ENCODE results near the gene POLR1E. TPM values are rescaled to one million over a fixed set of nuclear protein-coding genes. Genes with fewer than 3 reads are reported as not detected.
A peak's percentile ranks its signal among the peaks of the same experiment; 100 is the strongest.

Gene POLR1E
- total and polyA plus RNA-seq, 2 of the 8 experiments (the other 6 are each of a cell fraction or from before 2014, with no cell fraction given) = 16.0 to 40.0 TPM

DNA sequence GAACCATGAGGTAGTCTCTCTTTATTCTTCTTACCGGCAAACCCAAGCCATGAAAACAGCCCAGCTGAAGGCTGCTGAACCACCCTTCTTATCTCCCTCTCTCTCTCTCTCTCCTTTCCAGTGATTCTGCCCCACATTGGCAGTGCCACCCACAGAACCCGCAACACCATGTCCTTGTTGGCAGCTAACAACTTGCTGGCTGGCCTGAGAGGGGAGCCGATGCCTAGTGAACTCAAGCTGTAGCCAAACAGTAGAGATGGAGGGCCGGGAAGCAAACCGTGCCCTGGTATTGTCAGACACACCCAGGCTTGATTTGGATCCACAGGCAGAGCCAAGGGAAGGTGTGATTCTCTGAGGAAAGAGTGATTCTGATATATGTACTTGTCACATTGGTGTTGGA is 49.2 kb upstream of the POLR1E start:
- Histone ChIP-seq H3K9me3 (ENCODE audit: insufficient read depth in 2 of 2, low read depth in 1 of 2, low read length in 1 of 2) (no peaks in the 10 kb centered on the region), H3K56ac (replicated peaks; ENCODE audit: insufficient read length, low read depth, low read length) (no peak overlapping the region), H3K4me2 (ENCODE audit: insufficient read depth in 1 of 2, low read depth in 2 of 2, low read length in 2 of 2) (no peak overlapping the region), H2AFZ (ENCODE audit: low read length) (no peak overlapping the region), H3K4me3 (ENCODE audit: extremely low read depth in 1 of 4, insufficient read depth in 2 of 4, low read depth in 3 of 4, low read length in 4 of 4) (no peak overlapping the region), H2BK12ac (ENCODE audit: low read depth, low read length) (no peak overlapping the region), H2BK5ac (ENCODE audit: low read depth, low read length) (no peak overlapping the region), H3K4me1 (replicated peaks in 1 of 4; ENCODE audit: control insufficient read depth in 3 of 4, insufficient read depth in 4 of 4, low read length in 3 of 4) (peaks cover 3 to 15% (median 9%) of the 10 kb centered on the region in 4 experiments), H3K18ac (ENCODE audit: extremely low read depth, low read length) (no peak overlapping the region), H3K23me2 (ENCODE audit: low read depth, low read length) (peaks cover 4% of the 10 kb centered on the region; the same call in 1 of the 2 replicates), H2BK120ac (replicated peaks; ENCODE audit: low read depth, low read length) (no peak overlapping the region), H4K8ac (ENCODE audit: extremely low read depth, insufficient read depth, low read length) (peak overlapping the region; percentile 79), H3K14ac (ENCODE audit: insufficient read length) (no peak overlapping the region), H3K9ac (replicated peaks in 1 of 4; ENCODE audit: extremely low read depth in 1 of 4, low read depth in 3 of 4, low read length in 3 of 4) (no peak overlapping the region), H2AK5ac (ENCODE audit: low read depth, low read length) (no peak overlapping the region), H2BK15ac (ENCODE audit: low read length) (no peak overlapping the region), H2BK20ac (ENCODE audit: low read length) (no peak overlapping the region), H3K23ac (ENCODE audit: insufficient read length) (no peak overlapping the region), H4K5ac (ENCODE audit: insufficient read length, low read depth, low read length) (no peak overlapping the region), H3K4ac (replicated peaks; ENCODE audit: insufficient read length, low read depth, low read length) (no peak overlapping the region), H4K91ac (replicated peaks; ENCODE audit: insufficient read length, low read length) (no peak overlapping the region), H3K27me3 (replicated peaks in 1 of 4; ENCODE audit: control insufficient read depth in 3 of 4, extremely low read depth in 1 of 4, insufficient read depth in 3 of 4, low read length in 3 of 4) (no peaks in the 10 kb centered on the region), H3K79me2 (ENCODE audit: control insufficient read depth in 1 of 2, insufficient read depth in 2 of 2, low read length in 2 of 2) (peaks cover 0 to 19% of the 10 kb centered on the region in 2 experiments; a peak in 2 of 4 replicates), H3K36me3 (ENCODE audit: control insufficient read depth in 2 of 4, insufficient read depth in 4 of 4, low read length in 3 of 4) (peaks cover 33 to 69% (median 54%) of the 10 kb centered on the region in 4 experiments), H4K20me1 (replicated peaks in 1 of 2; ENCODE audit: control insufficient read depth in 1 of 2, insufficient read depth in 2 of 2, low read length in 2 of 2) (peaks cover 11 to 29% of the 10 kb centered on the region in 2 experiments), H3K79me1 (ENCODE audit: low read depth, low read length) (peaks cover 2% of the 10 kb centered on the region), H3K27ac (ENCODE audit: low read depth, low read length) (no peak overlapping the region)
- no peak for DNase-seq (ENCODE audit: low read depth in 1 of 2, low spot score in 2 of 2)
- POLR2A ChIA-PET (ENCODE audit: partially characterized antibody) = interaction anchor here (0.8 to 3.2 kb wide), 8 partner anchors 8 to 30 kb away, joined by 3 to 14 read pairs (median 4); no protein-coding TSS in a partner anchor
- WGBS, 2 experiments (ENCODE audit: extremely low coverage in 1 of 2, insufficient coverage in 1 of 2, insufficient read length in 1 of 2, insufficient replicate concordance in 2 of 2, low coverage in 1 of 2, low lambda C conversion rate in 2 of 2, missing lambda C conversion rate in 1 of 2) = 94% methylated on average over 5 of the region's 5 CpGs; no CpG with 5 or more reads in 1 of the 2 experiments
- no peak for FAIRE-seq
- CTCF ChIA-PET (ENCODE audit: partially characterized antibody) = interaction anchor here (0.9 to 1.4 kb wide), 2 partner anchors 25 to 28 kb away, joined by 3 to 6 read pairs; no protein-coding TSS in a partner anchor
- TF ChIP-seq SUZ12 (IDR thresholded peaks at IDR 0.05; ENCODE audit: low read length) (no peak), CHD2 (IDR thresholded peaks at IDR 0.05; ENCODE audit: low read length) (no peak), NRF1 (IDR thresholded peaks at IDR 0.05; ENCODE audit: low read depth, low read length) (no peak), CBX8 (IDR thresholded peaks at IDR 0.05; ENCODE audit: borderline replicate concordance, low read depth, low read length) (no peak), CBX5 (IDR thresholded peaks at IDR 0.05; ENCODE audit: low read depth, low read length) (no peak), GTF2F1 (IDR thresholded peaks at IDR 0.05; ENCODE audit: borderline replicate concordance, low read depth, low read length) (no peak), TAF1 (IDR thresholded peaks at IDR 0.05; ENCODE audit: low read depth, low read length) (no peak), TCF12 (IDR thresholded peaks at IDR 0.05; ENCODE audit: low read depth, low read length) (no peak), CEBPB (IDR thresholded peaks at IDR 0.05; ENCODE audit: low read depth, low read length) (no peak), RFX5 (IDR thresholded peaks at IDR 0.05; ENCODE audit: borderline replicate concordance, low read depth, low read length) (no peak), SP4 (IDR thresholded peaks at IDR 0.05; ENCODE audit: low read length) (no peak), BRCA1 (IDR thresholded peaks at IDR 0.05; ENCODE audit: low read depth, low read length) (no peak), ASH2L (IDR thresholded peaks at IDR 0.05; ENCODE audit: low read length) (no peak), SIN3A (conservative IDR thresholded peaks at IDR 0.05 in 1 of 2, IDR thresholded peaks at IDR 0.05 in 1 of 2; ENCODE audit: low read depth in 1 of 2, low read length in 2 of 2) (no peak), TBP (IDR thresholded peaks at IDR 0.05; ENCODE audit: low read depth, low read length) (no peak), SIX5 (IDR thresholded peaks at IDR 0.05; ENCODE audit: low read depth, low read length) (no peak)

Measured in H1 (cell line).